Activated T-helper 17 cell treated with anti-CD3 and anti-CD28 coated beads, Interleukin-2, amount 50 U/mL, for 72 hours (primary cell): Measurements from ENCODE around the gene SAMD14. TPM values are rescaled to one million over a fixed set of nuclear protein-coding genes. Genes with fewer than 3 reads are reported as not detected.
A peak's percentile ranks its signal among the peaks of the same experiment; 100 is the strongest.

ENCODE experiments used
- ATAC-seq: fragments of 150-1000 bp; cut with Tn5 transposase; replicated peaks from 2 replicates; pipeline ENCODE4 v1.10.0; 2021; ENCODE audit warnings: mild to moderate bottlenecking, moderate library complexity
- H3K27ac Mint-ChIP-seq: one replicate; pipeline ENCODE4 v1.8.0; 2022; ENCODE audit warnings: mixed read lengths
- H3K27me3 Mint-ChIP-seq: one replicate; pipeline ENCODE4 v1.8.0; 2022; ENCODE audit warnings: mixed read lengths
- H3K36me3 Mint-ChIP-seq: one replicate; pipeline ENCODE4 v1.8.0; 2022; ENCODE audit warnings: low read depth, mild to moderate bottlenecking, mixed read lengths
- H3K4me1 Mint-ChIP-seq: one replicate; pipeline ENCODE4 v1.8.0; 2022; ENCODE audit warnings: mixed read lengths
- H3K4me3 Mint-ChIP-seq: one replicate; pipeline ENCODE4 v1.8.0; 2022; ENCODE audit warnings: mild to moderate bottlenecking, mixed read lengths
- H3K9me3 Mint-ChIP-seq: one replicate; pipeline ENCODE4 v1.8.0; 2022; ENCODE audit warnings: mixed read lengths
- total RNA-seq, 2 donors: library from RNA; stranded (reverse); gene quantifications; one replicate each; pipeline ENCODE4 v1.2.3, GENCODE V29; 2022

Gene SAMD14
- total RNA-seq, 2 donors from 2014 or later = 0.84 to 6.9 TPM

DNA sequence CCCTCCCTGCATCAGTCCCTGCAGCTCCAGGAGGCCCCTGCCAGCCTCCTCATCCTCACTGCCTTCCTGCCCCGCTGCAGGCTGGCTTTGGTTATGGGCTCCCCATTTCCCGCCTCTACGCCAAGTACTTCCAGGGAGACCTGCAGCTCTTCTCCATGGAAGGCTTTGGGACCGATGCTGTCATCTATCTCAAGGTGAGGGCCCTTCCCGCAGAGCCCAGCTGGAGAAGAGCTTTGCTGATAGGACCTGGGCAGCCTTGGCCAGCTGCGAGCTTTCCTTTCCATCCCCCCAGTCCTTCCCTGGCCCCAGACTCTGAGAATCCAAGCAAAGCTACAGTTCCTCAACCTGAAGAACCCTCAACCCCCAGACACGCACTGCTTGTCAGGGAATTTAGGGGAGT, 20.8 kb downstream of the SAMD14 start:
- H3K9me3 Mint-ChIP-seq = no peaks in the 10 kb centered on the region
- H3K36me3 Mint-ChIP-seq = peaks cover 7% of the 10 kb centered on the region
- H3K27me3 Mint-ChIP-seq = no peaks in the 10 kb centered on the region
- no peaks in the 10 kb centered on the region for H3K4me1 Mint-ChIP-seq
- H3K27ac Mint-ChIP-seq = no peak overlapping the region
- H3K4me3 Mint-ChIP-seq = no peak overlapping the region
- no peak for ATAC-seq

DNA sequence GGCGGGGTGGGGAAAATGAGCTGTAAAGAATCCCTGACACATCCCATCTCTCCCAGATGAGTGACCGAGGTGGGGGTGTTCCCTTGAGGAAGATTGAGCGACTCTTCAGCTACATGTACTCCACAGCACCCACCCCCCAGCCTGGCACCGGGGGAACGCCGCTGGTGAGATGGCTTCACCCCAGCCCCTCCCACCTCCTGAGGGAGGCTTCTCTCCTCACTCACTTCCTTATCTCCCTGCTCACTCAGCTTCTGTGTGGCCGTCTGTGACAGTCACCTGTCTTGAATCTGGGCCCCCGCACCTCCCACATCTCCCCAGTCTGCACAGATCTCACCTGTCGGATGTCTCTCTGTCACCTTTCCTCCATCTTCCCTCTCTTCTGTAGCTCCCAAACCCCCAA, 21.4 kb downstream of the SAMD14 start:
- Mint-ChIP-seq H3K27ac (no peak overlapping the region), H3K36me3 (peaks cover 7% of the 10 kb centered on the region), H3K27me3 (no peaks in the 10 kb centered on the region), H3K4me3 (no peak overlapping the region), H3K4me1 (no peaks in the 10 kb centered on the region), H3K9me3 (no peaks in the 10 kb centered on the region)
- no peak for ATAC-seq

DNA sequence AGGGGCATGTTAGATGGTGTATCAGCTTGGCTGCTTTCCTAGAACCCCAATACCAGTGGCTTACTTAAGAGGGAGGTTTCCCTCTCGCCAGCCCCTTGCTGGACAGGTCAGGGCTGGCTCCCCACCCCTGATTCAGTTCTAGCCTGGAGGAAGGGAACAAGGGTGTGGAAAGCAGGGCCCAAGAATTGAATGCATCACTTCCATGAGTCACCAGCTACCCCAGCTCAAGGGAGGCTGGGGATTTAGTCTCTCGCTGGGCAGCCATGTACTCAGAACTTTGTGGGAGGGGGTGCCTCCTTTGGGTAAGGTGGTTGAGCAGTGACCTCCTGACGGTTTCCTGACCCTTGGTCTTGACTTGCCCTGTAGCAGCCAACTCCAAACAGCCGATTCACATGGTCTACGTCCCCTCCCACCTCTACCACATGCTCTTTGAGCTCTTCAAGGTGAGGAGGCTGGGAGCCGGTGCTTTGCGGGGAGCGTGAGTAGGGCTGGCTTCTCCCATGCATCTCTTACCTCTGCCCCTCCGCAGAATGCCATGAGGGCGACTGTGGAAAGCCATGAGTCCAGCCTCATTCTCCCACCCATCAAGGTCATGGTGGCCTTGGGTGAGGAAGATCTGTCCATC, 22.1 kb downstream of the SAMD14 start:
- Mint-ChIP-seq H3K4me1 (no peaks in the 10 kb centered on the region), H3K4me3 (no peak overlapping the region), H3K27ac (no peak overlapping the region), H3K36me3 (peaks cover 7% of the 10 kb centered on the region), H3K9me3 (no peaks in the 10 kb centered on the region), H3K27me3 (no peaks in the 10 kb centered on the region)
- no peak for ATAC-seq

DNA sequence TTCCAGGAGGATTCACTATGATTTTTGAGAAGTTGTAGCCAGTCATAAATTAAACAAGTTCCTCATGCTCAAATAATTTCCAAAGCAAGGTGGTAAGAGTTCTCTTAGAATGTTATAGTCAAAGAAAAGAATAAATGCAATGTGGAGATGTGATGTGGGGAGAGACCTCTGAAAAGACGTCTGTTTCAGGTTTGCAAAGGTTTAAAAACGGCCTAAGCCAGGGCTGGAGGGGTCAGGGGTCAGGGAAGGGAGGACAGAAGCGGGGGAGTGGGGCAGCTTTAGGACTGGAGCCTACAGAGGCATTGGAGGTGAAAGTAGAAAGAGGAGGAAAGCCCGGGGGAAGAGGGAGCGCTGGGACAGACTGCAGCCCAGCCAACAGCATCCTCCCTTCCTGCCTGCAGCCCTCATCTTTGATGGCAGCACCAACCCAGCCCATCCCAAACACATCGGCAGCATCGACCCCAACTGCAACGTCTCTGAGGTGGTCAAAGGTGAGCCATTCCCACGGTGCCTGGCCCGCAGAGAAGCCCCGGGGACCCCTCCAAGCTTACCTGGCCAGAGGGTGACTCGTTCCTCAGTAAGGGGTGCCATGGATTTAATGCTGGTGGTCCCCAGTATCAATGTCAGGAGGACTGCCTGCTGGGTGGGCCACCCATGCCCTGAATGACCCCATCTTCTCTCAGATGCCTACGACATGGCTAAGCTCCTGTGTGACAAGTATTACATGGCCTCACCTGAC, 23.4 kb downstream of the SAMD14 start:
- Mint-ChIP-seq H3K27me3 (no peaks in the 10 kb centered on the region), H3K4me1 (no peaks in the 10 kb centered on the region), H3K27ac (peak overlapping the region; percentile 73)

DNA sequence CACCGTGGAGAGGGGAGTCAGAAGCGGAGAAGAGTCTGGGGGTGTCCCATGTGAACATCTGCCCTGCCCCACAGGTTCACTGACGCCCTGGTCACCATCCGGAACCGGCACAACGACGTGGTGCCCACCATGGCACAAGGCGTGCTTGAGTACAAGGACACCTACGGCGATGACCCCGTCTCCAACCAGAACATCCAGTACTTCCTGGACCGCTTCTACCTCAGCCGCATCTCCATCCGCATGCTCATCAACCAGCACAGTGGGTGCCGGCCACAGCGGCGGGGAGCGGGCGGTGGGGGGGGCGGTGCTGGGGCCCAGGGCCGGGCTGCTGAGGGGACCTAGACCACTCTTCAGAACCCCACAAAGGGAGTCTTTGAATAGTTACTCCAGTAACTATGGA, 24.1 kb downstream of the SAMD14 start:
- H3K9me3 Mint-ChIP-seq = no peaks in the 10 kb centered on the region
- H3K36me3 Mint-ChIP-seq = peaks cover 7% of the 10 kb centered on the region
- no peaks in the 10 kb centered on the region for H3K4me1 Mint-ChIP-seq
- no peaks in the 10 kb centered on the region for H3K27me3 Mint-ChIP-seq
- H3K27ac Mint-ChIP-seq = no peak overlapping the region
- no peak for ATAC-seq
- H3K4me3 Mint-ChIP-seq = no peak overlapping the region

More for the DNA sequence above, 23.4 kb downstream of the SAMD14 start:
- Mint-ChIP-seq H3K4me3 (no peak overlapping the region), H3K9me3 (no peaks in the 10 kb centered on the region), H3K36me3 (peaks cover 7% of the 10 kb centered on the region)
- no peak for ATAC-seq

DNA sequence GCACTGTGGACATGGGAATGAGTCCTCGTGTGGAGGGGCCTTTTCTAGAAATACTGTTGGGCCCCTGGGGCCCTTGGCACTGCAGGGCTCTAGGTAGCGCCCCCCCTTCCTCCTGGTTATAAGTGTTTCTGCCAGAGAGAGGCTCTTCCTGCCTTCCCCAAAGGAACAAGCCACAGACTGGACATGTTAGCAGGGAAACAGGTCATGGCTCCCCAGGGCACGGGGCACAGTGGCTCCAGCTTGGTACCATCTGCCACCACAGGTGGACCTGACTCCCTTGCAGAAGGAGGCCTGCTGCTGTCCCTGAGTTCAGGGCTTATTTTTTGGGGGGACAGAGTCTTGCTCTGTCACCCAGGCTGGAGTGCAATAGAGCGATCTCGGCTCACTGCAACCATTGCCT, 26.0 kb downstream of the SAMD14 start:
- peaks cover 7% of the 10 kb centered on the region for H3K36me3 Mint-ChIP-seq
- H3K27me3 Mint-ChIP-seq = no peaks in the 10 kb centered on the region
- no peak for ATAC-seq

DNA sequence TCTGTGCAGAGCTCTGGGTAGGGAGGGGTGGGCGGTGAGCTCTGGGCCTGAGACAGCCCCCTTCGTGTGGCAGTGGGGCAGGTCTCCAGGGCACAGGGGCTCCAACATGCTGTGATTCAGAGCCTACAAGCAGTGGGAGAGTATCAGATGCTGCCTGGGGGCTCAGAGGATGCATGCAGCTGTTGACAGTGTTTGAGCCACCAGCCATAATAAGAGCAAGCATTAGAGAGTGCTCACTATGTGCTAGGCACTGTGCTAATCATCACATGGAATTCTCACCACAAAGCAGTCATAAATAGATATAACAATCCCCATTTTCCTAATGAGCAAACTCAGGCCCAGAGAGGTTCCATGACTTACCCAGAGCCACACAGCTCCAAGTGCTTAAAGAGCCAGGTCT, 26.7 kb downstream of the SAMD14 start:
- Mint-ChIP-seq H3K4me3 (no peak overlapping the region), H3K27ac (no peak overlapping the region), H3K36me3 (peaks cover 12% of the 10 kb centered on the region), H3K4me1 (peaks cover 11% of the 10 kb centered on the region), H3K9me3 (no peaks in the 10 kb centered on the region), H3K27me3 (no peaks in the 10 kb centered on the region)
- no peak for ATAC-seq

More for the DNA sequence above, 26.0 kb downstream of the SAMD14 start:
- no peaks in the 10 kb centered on the region for H3K9me3 Mint-ChIP-seq
- H3K27ac Mint-ChIP-seq = no peak overlapping the region
- H3K4me1 Mint-ChIP-seq = peaks cover 11% of the 10 kb centered on the region
- no peak overlapping the region for H3K4me3 Mint-ChIP-seq

DNA sequence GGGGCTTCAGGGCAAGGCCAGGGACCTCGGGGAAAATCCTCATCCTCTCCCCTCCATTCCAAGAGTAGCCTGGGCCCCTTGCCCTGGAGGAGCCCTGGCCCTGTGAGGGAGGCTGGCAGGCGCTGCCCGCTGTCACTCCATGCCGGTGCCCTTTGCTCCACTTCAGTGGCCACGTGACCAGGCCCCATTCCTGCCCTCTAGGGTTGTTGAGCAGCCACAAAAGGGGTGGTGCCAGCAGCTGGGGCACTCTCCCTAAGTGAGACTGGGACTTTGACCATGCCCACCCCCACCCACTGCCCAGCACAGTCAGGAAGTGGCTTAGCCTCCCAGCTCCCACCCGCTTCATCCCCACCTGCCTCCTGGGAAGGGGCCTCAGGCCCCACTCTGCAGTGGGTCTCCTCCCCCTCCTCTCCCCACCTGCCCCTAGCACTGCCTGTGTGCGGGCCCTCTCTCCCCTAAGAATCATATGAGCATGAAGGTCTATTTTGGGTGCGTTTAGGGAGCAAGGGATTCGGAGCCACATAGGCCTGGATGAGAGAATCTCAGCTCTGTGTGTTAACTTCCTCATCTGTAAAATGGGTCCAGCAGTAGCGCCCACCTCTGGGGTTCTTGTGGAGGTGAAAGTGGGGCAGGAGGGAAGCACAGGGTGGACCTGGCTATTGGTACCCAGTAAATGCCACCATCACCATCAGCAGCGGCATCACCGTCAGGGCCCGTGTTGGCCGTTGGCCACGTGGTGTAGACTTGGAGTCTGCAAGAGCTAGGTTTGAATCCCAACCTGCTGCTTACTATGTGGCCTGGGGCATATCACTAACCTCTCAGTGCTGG, 27.6 kb downstream of the SAMD14 start:
- Mint-ChIP-seq H3K4me1 (peaks cover 11% of the 10 kb centered on the region), H3K4me3 (no peak overlapping the region), H3K27ac (no peak overlapping the region), H3K27me3 (no peaks in the 10 kb centered on the region), H3K9me3 (no peaks in the 10 kb centered on the region), H3K36me3 (peaks cover 14% of the 10 kb centered on the region)
- no peak for ATAC-seq

DNA sequence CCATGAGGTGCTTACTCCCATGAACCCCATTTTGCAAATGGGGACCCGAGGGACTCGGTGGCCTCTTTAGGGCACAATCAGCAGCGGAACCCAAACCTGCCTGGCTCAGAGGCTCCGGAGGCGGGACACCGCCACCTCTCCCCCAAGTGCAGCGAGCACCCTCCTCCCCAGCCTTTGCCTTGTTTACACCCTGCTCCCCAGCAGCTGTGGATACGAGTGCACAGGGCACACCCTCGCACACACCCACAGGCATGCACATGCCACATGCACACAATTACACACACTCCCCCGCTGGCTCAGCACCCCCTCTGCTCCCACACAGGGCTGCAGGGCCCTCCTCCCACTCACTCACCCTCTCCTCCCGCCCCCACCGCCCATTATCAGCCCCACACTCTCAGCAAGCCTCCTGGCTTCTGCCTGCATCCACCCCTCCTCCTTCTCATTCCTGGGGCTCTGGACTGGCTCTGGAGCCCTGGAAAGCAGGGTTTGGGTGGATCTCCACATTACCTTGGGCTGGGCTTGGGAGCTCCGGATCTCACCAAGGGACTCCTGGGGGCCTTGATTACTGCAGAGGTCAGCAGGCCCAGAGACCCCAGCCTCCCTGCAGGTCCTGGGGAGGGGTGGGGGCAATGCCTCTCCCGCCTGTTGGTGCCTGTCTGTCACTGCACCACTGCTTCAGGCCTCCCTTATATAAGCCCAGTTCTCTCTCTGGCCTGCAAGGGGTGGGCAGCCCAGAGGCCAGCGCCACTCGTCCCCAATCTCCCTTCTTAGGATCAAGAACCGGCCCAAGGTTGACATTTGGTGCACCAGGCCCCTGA, 28.4 kb downstream of the SAMD14 start:
- Mint-ChIP-seq H3K36me3 (peaks cover 14% of the 10 kb centered on the region), H3K27ac (no peak overlapping the region), H3K4me1 (peaks cover 11% of the 10 kb centered on the region), H3K27me3 (no peaks in the 10 kb centered on the region), H3K4me3 (no peak overlapping the region), H3K9me3 (no peaks in the 10 kb centered on the region)
- no peak for ATAC-seq

DNA sequence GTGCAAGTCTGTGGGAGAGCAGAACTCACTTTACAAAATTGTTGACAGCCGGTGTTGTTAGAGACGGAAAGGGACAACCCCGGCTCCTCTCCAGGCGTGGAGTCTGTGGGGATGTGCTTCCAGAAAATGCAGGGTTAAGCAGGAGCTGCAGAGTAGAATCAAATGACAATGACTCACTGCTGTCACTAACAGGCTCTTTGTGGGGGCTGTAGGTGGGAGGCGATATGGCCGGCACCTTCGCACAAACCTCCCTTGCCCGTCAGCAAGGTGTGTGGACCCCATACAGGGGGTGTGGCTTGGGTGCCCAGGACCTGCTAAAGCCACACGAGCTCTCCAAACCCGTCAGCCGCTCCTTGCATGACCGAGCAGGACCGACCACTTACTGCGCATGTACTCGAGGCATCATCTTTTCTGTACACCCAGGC, 29.0 kb downstream of the SAMD14 start:
- Mint-ChIP-seq H3K27me3 (no peaks in the 10 kb centered on the region), H3K4me1 (peaks cover 16% of the 10 kb centered on the region), H3K27ac (no peak overlapping the region), H3K36me3 (peaks cover 14% of the 10 kb centered on the region), H3K4me3 (no peak overlapping the region), H3K9me3 (no peaks in the 10 kb centered on the region)
- ATAC-seq = no peak

DNA sequence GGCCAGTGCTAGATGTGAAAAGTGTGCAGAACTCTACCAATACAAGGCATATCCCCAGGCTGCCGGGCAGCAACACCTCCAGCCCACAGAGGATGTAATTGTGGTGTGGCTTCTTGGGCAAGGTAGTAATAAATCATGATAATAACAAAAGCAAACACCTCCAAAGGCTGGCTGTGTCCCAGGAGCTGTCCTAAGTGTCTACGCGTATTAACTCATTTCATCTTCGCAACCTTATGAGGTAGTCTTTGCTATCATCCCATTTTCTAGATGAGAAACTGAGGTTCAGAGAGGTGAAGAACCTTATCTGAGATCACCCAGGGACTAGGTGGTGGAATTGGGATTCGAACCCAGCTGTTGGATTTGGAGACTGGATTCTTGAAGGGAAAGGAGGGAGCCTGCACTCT, 29.5 kb downstream of the SAMD14 start:
- no peak for ATAC-seq
- Mint-ChIP-seq H3K4me1 (peaks cover 20% of the 10 kb centered on the region), H3K9me3 (no peaks in the 10 kb centered on the region), H3K4me3 (no peak overlapping the region), H3K36me3 (peaks cover 13% of the 10 kb centered on the region), H3K27ac (peak overlapping the region; percentile 83), H3K27me3 (no peaks in the 10 kb centered on the region)

DNA sequence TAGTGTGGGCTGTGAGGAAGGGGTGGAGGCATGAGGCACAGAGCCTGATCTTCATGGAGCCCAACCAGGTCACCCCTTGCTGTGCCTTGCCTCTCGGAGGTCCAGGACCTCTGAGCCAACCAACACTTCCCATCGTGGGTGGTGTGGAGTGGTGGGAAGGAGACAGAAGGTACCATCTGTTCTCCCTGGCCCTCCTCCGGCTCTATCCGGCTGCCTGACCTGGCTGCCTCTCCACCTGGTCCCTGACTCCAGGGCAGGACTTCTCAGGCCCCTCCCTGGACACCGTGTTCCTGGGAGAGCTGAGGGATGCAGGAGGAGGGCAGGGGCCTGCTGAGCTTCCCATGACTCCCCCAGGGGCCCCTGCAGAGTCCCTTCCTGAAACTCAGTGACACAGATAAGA, 31.0 kb downstream of the SAMD14 start:
- Mint-ChIP-seq H3K4me3 (no peak overlapping the region), H3K4me1 (peaks cover 20% of the 10 kb centered on the region), H3K9me3 (no peaks in the 10 kb centered on the region), H3K27ac (no peak overlapping the region), H3K36me3 (peaks cover 18% of the 10 kb centered on the region), H3K27me3 (no peaks in the 10 kb centered on the region)
- no peak for ATAC-seq

DNA sequence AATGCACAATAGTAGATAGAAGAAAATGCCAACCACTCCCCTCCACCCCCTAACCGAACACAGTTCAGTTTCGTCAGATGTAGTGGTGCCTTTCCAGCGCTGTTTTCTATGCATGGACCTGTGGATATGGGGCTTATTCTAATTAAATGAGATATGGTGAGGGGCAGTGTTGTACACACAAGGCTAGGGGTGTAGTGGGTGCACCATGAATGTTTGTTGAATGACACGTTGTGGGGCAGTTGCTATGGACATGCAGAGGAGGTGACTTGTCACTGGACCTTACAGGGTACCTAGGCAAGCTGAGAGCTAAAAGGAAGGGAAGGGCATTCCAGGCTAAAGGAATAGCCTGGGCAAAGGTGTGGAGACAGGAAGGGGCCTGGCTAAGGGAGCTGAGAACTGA, 31.4 kb downstream of the SAMD14 start:
- ATAC-seq = no peak
- peaks cover 20% of the 10 kb centered on the region for H3K4me1 Mint-ChIP-seq
- no peaks in the 10 kb centered on the region for H3K9me3 Mint-ChIP-seq
- H3K27ac Mint-ChIP-seq = no peak overlapping the region
- peaks cover 18% of the 10 kb centered on the region for H3K36me3 Mint-ChIP-seq
- no peak overlapping the region for H3K4me3 Mint-ChIP-seq
- no peaks in the 10 kb centered on the region for H3K27me3 Mint-ChIP-seq

DNA sequence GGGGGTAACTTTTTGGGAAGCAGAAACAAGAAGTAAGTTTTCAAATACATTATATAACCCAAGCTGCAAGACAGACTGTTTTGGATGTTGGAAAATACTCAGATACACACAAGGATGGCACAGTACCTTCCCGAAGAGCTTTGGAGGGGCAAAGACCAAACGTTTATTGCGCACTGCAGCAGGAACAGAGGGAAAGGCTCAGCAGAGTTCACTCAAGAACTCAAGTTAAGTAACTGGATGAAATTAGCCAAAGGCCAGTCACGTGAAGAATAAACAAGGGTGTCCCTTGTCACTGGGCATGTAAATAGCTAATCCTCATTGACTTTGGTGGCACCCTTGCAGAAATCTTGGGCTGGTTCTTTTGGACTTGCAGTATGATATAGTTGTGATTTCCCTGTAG, 32.0 kb downstream of the SAMD14 start:
- no peak for ATAC-seq
- Mint-ChIP-seq H3K4me1 (peaks cover 20% of the 10 kb centered on the region), H3K27ac (no peak overlapping the region), H3K27me3 (no peaks in the 10 kb centered on the region), H3K4me3 (no peak overlapping the region), H3K9me3 (no peaks in the 10 kb centered on the region), H3K36me3 (peaks cover 18% of the 10 kb centered on the region)
